Measurements from ENCODE around the gene RAB43. TPM values are rescaled to one million over a fixed set of nuclear protein-coding genes. Genes with fewer than 3 reads are reported as not detected.
A peak's percentile ranks its signal among the peaks of the same experiment; 100 is the strongest.

Gene RAB43
- total RNA-seq, 2 experiments from 2014 or later = 47.5 to 48.1 TPM

- Histone ChIP-seq H3K36me3 (ENCODE audit: insufficient read depth, low read length) (no peaks in the 10 kb centered on the region), H3K27ac (ENCODE audit: low read depth in 1 of 2, low read length in 2 of 2) (no peak overlapping the region), H3K9me3 (ENCODE audit: control insufficient read depth in 1 of 2, insufficient read depth in 1 of 2, low read length in 2 of 2) (peaks cover 0 to 11% of the 10 kb centered on the region in 2 experiments), H3K4me3 (ENCODE audit: low read length) (no peak overlapping the region), H3K27me3 (ENCODE audit: control insufficient read depth in 1 of 2, insufficient read depth in 2 of 2, low read length in 2 of 2) (no peaks in the 10 kb centered on the region), H3K4me1 (ENCODE audit: insufficient read depth, low read length) (peaks cover 5% of the 10 kb centered on the region)
- no peak overlapping the region for H3K4me3 Mint-ChIP-seq
- ChIA-PET POLR2A (interaction anchor here (2.8 kb wide), 1 partner anchor 66 kb away, joined by 57 read pairs; no protein-coding TSS in a partner anchor), CTCF (interaction anchor here (0.6 to 4.0 kb wide), 7 partner anchors 25 to 200 kb away, joined by 3 to 43 read pairs (median 12); partner anchors contain the start of gene RAB43)
- H3K27ac Mint-ChIP-seq = no peak overlapping the region
- no peak for DNase-seq
- TF ChIP-seq, protein P1, sequence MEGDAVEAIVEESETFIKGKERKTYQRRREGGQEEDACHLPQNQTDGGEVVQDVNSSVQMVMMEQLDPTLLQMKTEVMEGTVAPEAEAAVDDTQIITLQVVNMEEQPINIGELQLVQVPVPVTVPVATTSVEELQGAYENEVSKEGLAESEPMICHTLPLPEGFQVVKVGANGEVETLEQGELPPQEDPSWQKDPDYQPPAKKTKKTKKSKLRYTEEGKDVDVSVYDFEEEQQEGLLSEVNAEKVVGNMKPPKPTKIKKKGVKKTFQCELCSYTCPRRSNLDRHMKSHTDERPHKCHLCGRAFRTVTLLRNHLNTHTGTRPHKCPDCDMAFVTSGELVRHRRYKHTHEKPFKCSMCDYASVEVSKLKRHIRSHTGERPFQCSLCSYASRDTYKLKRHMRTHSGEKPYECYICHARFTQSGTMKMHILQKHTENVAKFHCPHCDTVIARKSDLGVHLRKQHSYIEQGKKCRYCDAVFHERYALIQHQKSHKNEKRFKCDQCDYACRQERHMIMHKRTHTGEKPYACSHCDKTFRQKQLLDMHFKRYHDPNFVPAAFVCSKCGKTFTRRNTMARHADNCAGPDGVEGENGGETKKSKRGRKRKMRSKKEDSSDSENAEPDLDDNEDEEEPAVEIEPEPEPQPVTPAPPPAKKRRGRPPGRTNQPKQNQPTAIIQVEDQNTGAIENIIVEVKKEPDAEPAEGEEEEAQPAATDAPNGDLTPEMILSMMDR (IDR thresholded peaks at IDR 0.05) = no peak
- peaks cover 9% of the 10 kb centered on the region for H3K4me1 Mint-ChIP-seq (ENCODE audit: low read depth)
- ATAC-seq (ENCODE audit: poor library complexity) = no peak
- intact Hi-C loops (cut with DNase I, micrococcal nuclease) = loop anchor here in 1 of 2 experiments (2.0 kb wide), 3 partner anchors 69 to 133 kb away; partner anchors contain the start of gene RAB43
- peaks cover 5% of the 10 kb centered on the region for H3K9me3 Mint-ChIP-seq
- H3K27me3 Mint-ChIP-seq = no peaks in the 10 kb centered on the region
- no peaks in the 10 kb centered on the region for H3K36me3 Mint-ChIP-seq (ENCODE audit: low read depth)
Measured at GRCh38 chr3:129051871-129052340, 69.7 kb downstream of the RAB43 start.

GRCh38 chr3:129050556-129051295 is 70.9 kb downstream of the RAB43 start:
- intact Hi-C loops (cut with DNase I, micrococcal nuclease) = no loop called here
- CTCF ChIA-PET = interaction anchor here (1.3 to 4.0 kb wide), 3 partner anchors 23 to 195 kb away, joined by 3 to 24 read pairs (median 3); no protein-coding TSS in a partner anchor
- no peak overlapping the region for H3K4me3 ChIP-seq (ENCODE audit: low read length)

DNA sequence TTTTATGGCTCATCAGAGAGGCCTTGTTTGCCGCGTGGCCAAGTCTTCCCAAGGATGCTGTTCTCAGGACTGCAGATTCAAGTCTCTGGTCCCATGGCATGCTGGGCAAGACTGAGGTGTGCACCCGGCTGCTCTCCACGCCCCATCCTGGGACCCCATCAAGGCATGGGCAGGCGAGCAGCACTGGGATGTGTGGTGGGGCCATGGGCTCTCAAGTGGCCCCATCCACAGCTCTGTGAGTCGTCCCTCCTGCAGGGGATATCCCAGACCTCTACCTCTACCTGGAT is 74.1 kb downstream of the RAB43 start:
- H3K9me3 Mint-ChIP-seq = peaks cover 5% of the 10 kb centered on the region
- intact Hi-C loops (cut with DNase I, micrococcal nuclease) = no loop called here
- no peak overlapping the region for H3K27ac ChIP-seq (ENCODE audit: low read depth in 1 of 2, low read length in 2 of 2)
- H3K36me3 Mint-ChIP-seq (ENCODE audit: low read depth) = no peaks in the 10 kb centered on the region
- no peak for DNase-seq
- no peak overlapping the region for H3K27ac Mint-ChIP-seq
- no peaks in the 10 kb centered on the region for H3K4me1 Mint-ChIP-seq (ENCODE audit: low read depth)
- TF ChIP-seq, protein P1 (IDR thresholded peaks at IDR 0.05) = no peak
- H3K4me3 Mint-ChIP-seq = peak overlapping the region; percentile 54
- H3K4me1 ChIP-seq (ENCODE audit: insufficient read depth, low read length) = peaks cover 9% of the 10 kb centered on the region
- H3K36me3 ChIP-seq (ENCODE audit: insufficient read depth, low read length) = no peaks in the 10 kb centered on the region
- H3K4me3 ChIP-seq (ENCODE audit: low read length) = no peak overlapping the region
- CTCF ChIA-PET = no interaction called here
- peaks cover 0 to 18% of the 10 kb centered on the region in 2 experiments for H3K9me3 ChIP-seq (ENCODE audit: control insufficient read depth in 1 of 2, insufficient read depth in 1 of 2, low read length in 2 of 2)
- no peak for ATAC-seq (ENCODE audit: poor library complexity)
- POLR2A ChIA-PET = interaction anchor here (2.9 kb wide), 1 partner anchor 31 kb away, joined by 11 read pairs; no protein-coding TSS in a partner anchor
- H3K27me3 Mint-ChIP-seq = peaks cover 5% of the 10 kb centered on the region
- H3K27me3 ChIP-seq (ENCODE audit: control insufficient read depth in 1 of 2, insufficient read depth in 2 of 2, low read length in 2 of 2) = no peaks in the 10 kb centered on the region

More at GRCh38 chr3:129050556-129051295, 70.9 kb downstream of the RAB43 start:
- no peak for ATAC-seq (ENCODE audit: poor library complexity)
- Histone ChIP-seq H3K4me1 (ENCODE audit: insufficient read depth, low read length) (peaks cover 8% of the 10 kb centered on the region), H3K27me3 (ENCODE audit: control insufficient read depth in 1 of 2, insufficient read depth in 2 of 2, low read length in 2 of 2) (no peaks in the 10 kb centered on the region), H3K27ac (ENCODE audit: low read depth in 1 of 2, low read length in 2 of 2) (no peak overlapping the region), H3K36me3 (ENCODE audit: insufficient read depth, low read length) (no peaks in the 10 kb centered on the region), H3K9me3 (ENCODE audit: control insufficient read depth in 1 of 2, insufficient read depth in 1 of 2, low read length in 2 of 2) (peaks cover 0 to 14% of the 10 kb centered on the region in 2 experiments)
- H3K4me3 Mint-ChIP-seq = no peak overlapping the region
- DNase-seq = no peak
- H3K27me3 Mint-ChIP-seq = no peaks in the 10 kb centered on the region
- peaks cover 5% of the 10 kb centered on the region for H3K9me3 Mint-ChIP-seq
- H3K36me3 Mint-ChIP-seq (ENCODE audit: low read depth) = no peaks in the 10 kb centered on the region
- H3K27ac Mint-ChIP-seq = no peak overlapping the region
- H3K4me1 Mint-ChIP-seq (ENCODE audit: low read depth) = peaks cover 9% of the 10 kb centered on the region
- POLR2A ChIA-PET = interaction anchor here (1.2 kb wide), 1 partner anchor 17 kb away, joined by 3 read pairs; no protein-coding TSS in a partner anchor
- TF ChIP-seq, protein P1 (IDR thresholded peaks at IDR 0.05) = no peak

Measured in CD4-positive, alpha-beta T cell (primary cell).